Thyroid gland (tissue), 4 donors: Measurements from ENCODE around the gene SLC10A2.

Source experiments
- POLR2A ChIP-seq, 2 donors: fragments of 450-650 bp; IDR thresholded peaks; one replicate each; pipeline ENCODE4 v1.6.1; 2017; ENCODE audit warnings: antibody characterized with exemption in 2 of 2, mild to moderate bottlenecking in 2 of 2, moderate library complexity in 1 of 2
- TF ChIP-seq, protein P1 (sequence below), 6 experiments: fragments of 200-600 bp in 3 of 6; fragments of 450-650 bp in 3 of 6; sonication (generic) in 3 of 6; IDR thresholded peaks; one replicate each; pipeline ENCODE4 v1.5.1; 2016 to 2019; ENCODE audit warnings: antibody characterized with exemption in 6 of 6, mild to moderate bottlenecking in 2 of 6, inconsistent platforms in 1 of 6, moderate library complexity in 1 of 6

DNA sequence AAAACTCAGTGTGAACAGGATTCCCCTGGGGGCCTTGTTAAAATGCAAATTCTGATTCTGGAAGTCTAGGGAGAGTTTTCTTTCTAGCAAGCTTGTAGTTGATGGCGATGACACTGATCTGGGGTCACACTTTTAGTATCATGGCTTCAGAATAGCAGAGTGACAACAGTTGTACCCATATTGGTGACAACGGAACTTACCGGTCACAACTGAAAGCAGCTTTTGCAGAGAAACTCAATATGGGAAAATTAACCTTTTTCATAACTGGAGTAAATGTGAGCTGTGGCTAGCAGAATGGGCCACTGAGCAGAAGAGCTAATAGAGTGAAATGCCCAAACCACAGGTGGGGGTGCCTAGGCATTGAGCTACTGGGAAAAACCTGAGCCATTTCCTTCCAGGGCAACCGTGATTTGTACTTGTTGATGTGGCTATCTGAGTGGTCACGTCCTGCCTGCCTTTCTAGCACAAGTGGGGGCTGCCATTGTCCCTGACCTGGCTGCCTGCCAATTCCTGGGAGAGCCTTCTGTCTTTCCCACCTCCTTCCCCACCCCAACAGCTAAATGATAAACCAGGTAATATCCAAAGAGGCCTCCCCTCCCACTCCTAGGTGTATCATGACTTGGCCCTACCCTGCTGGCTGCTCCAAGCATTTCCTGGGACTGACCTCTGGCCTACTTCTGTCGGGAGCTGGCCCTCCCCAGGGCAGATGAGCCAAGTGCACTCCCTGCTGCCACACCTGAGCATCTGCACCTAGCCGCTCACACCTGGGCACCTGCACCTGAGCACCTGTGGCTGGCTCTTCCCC lies 1.7 kb upstream of the SLC10A2 start:
- TF ChIP-seq, protein P1, sequence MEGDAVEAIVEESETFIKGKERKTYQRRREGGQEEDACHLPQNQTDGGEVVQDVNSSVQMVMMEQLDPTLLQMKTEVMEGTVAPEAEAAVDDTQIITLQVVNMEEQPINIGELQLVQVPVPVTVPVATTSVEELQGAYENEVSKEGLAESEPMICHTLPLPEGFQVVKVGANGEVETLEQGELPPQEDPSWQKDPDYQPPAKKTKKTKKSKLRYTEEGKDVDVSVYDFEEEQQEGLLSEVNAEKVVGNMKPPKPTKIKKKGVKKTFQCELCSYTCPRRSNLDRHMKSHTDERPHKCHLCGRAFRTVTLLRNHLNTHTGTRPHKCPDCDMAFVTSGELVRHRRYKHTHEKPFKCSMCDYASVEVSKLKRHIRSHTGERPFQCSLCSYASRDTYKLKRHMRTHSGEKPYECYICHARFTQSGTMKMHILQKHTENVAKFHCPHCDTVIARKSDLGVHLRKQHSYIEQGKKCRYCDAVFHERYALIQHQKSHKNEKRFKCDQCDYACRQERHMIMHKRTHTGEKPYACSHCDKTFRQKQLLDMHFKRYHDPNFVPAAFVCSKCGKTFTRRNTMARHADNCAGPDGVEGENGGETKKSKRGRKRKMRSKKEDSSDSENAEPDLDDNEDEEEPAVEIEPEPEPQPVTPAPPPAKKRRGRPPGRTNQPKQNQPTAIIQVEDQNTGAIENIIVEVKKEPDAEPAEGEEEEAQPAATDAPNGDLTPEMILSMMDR (IDR thresholded peaks at IDR 0.05), result no peak
- no peak for TF ChIP-seq POLR2A (IDR thresholded peaks at IDR 0.05)
